ENCODE data around the gene PRKCE.

DNA sequence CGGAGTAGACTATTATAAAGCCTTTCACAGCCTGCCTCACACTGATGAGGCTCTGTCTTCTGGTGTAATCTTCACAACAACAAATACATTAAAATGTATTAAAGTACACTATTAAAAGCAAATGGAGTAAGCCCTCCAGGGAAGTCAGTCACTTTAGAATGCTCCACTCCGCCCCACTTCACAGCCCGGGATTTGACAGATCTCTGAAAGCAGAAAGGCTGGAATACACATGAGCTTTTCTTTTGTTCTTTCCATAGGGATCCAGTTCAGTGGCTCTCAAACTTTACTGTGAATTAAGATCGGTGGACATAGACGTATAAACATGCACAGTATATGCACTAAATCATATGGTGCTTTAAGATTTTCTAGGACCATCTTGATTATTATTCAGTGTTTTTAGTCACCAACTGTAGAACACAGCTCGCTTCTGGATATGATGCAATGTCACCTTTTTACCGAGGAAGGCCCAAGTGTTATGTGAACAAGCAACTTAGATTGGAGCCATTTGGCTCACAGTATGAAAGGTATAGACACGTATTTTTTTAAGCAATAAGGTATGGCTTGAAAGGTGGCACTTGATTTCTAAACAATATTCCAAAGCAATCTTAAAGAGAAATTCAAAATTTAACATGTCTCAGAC, 151.1 kb downstream of the PRKCE start:
- TF ChIP-seq, protein P1, sequence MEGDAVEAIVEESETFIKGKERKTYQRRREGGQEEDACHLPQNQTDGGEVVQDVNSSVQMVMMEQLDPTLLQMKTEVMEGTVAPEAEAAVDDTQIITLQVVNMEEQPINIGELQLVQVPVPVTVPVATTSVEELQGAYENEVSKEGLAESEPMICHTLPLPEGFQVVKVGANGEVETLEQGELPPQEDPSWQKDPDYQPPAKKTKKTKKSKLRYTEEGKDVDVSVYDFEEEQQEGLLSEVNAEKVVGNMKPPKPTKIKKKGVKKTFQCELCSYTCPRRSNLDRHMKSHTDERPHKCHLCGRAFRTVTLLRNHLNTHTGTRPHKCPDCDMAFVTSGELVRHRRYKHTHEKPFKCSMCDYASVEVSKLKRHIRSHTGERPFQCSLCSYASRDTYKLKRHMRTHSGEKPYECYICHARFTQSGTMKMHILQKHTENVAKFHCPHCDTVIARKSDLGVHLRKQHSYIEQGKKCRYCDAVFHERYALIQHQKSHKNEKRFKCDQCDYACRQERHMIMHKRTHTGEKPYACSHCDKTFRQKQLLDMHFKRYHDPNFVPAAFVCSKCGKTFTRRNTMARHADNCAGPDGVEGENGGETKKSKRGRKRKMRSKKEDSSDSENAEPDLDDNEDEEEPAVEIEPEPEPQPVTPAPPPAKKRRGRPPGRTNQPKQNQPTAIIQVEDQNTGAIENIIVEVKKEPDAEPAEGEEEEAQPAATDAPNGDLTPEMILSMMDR (conservative IDR thresholded peaks at IDR 0.05; ENCODE audit: low read length), result no peak
- no peak for TF ChIP-seq EZH2phosphoT487 (IDR thresholded peaks at IDR 0.05; ENCODE audit: borderline replicate concordance, low read depth, low read length)

All from OCI-LY7 (cell line).